Nephron (organoid): ENCODE results near the gene CPE.

Experiments used
- H3K27ac Mint-ChIP-seq, 3 experiments: 2 replicates each; pipeline ENCODE4 v1.8.0; 2020; ENCODE audit warnings: mixed read lengths in 3 of 3, mild to moderate bottlenecking in 2 of 3, moderate library complexity in 1 of 3
- H3K27me3 Mint-ChIP-seq: 2 replicates; pipeline ENCODE4 v1.8.0; 2021; ENCODE audit warnings: low read depth, mild to moderate bottlenecking, moderate library complexity, mixed read lengths
- H3K36me3 Mint-ChIP-seq: 2 replicates; pipeline ENCODE4 v1.8.0; 2020; ENCODE audit warnings: low read depth, mixed read lengths
- H3K4me1 Mint-ChIP-seq: 2 replicates; pipeline ENCODE4 v1.8.0; 2020; ENCODE audit warnings: mixed read lengths
- H3K4me3 Mint-ChIP-seq, 3 experiments: 2 replicates each; pipeline ENCODE4 v1.8.0; 2020; ENCODE audit warnings: mild to moderate bottlenecking in 3 of 3, mixed read lengths in 3 of 3, moderate library complexity in 2 of 3
- H3K9me3 Mint-ChIP-seq: 2 replicates; pipeline ENCODE4 v1.8.0; 2020; ENCODE audit warnings: mixed read lengths
- CTCF ChIP-seq, 3 experiments: fragments of 200-600 bp; sonication (generic); IDR thresholded peaks; one replicate each; pipeline ENCODE4 v1.5.0; 2021; ENCODE audit warnings: antibody characterized with exemption in 3 of 3; ENCODE audit not compliant: unreplicated experiment in 3 of 3

CPE gene

DNA sequence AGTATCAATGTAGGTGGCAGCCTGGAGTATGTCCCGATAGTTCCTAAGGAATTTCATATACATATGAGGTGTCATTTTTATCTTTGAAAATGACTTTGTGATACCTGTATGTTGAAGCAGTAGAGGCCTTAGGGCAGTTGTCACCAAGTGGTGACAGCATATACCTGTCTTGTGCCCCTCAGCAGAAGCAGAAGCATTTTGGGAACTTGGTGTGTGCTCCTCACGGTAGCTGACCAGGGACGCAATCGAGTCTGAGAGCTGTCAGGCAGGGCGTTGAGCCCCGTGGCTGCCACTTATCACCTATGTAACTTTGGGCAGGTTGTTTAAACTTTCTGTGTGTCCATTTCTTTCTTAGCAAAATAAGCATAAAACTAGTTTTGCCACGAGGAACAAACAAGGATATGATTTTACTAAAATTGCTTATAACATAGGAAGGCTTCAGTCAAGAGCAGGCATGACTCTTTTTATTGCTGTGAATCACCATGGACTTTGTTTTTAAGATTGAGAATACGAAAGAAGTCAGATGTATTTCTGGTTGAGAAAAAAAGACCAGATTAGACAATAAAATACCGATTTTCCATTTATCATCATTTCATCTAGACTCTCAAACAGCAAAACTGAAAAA lies 161.5 kb downstream of the CPE start:
- H3K27me3 Mint-ChIP-seq = peaks cover 5% of the 10 kb centered on the region
- no peaks in the 10 kb centered on the region for H3K36me3 Mint-ChIP-seq
- no peak for TF ChIP-seq CTCF (IDR thresholded peaks at IDR 0.05; ENCODE audit: unreplicated experiment in 3 of 3)
- H3K4me1 Mint-ChIP-seq = no peaks in the 10 kb centered on the region
- H3K9me3 Mint-ChIP-seq = no peaks in the 10 kb centered on the region
- no peak overlapping the region for H3K27ac Mint-ChIP-seq
- H3K4me3 Mint-ChIP-seq = no peak overlapping the region

GRCh38 chr4:165541851-165542459 lies 163.1 kb downstream of the CPE start:
- H3K27me3 Mint-ChIP-seq = peaks cover 5% of the 10 kb centered on the region
- no peaks in the 10 kb centered on the region for H3K36me3 Mint-ChIP-seq
- no peaks in the 10 kb centered on the region for H3K9me3 Mint-ChIP-seq
- no peak overlapping the region for H3K4me3 Mint-ChIP-seq
- no peaks in the 10 kb centered on the region for H3K4me1 Mint-ChIP-seq
- no peak overlapping the region for H3K27ac Mint-ChIP-seq
- no peak for TF ChIP-seq CTCF (IDR thresholded peaks at IDR 0.05; ENCODE audit: unreplicated experiment in 3 of 3)

DNA sequence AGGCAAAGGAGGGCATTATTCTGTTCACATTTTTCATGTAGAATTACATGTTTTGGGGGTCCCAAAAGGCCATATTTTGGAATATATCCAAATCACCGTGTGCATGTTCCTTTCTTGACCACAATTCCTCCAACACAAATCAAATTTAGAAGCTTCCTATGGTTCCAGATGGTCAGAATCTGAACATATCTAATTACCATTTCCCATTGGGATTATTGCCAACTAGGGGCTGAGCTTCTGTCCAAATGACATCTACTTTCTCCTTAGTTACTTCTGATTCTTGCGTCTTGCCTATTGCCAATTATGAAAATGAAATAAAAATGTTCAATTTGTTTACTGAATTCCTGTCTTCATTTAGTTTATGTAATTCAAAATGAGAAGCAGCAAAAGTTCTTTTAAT lies 163.7 kb downstream of the CPE start:
- no peaks in the 10 kb centered on the region for H3K4me1 Mint-ChIP-seq
- H3K27ac Mint-ChIP-seq = no peak overlapping the region
- no peaks in the 10 kb centered on the region for H3K36me3 Mint-ChIP-seq
- no peak overlapping the region for H3K4me3 Mint-ChIP-seq
- TF ChIP-seq CTCF (IDR thresholded peaks at IDR 0.05; ENCODE audit: unreplicated experiment in 3 of 3) = no peak
- H3K9me3 Mint-ChIP-seq = no peaks in the 10 kb centered on the region
- H3K27me3 Mint-ChIP-seq = peaks cover 5% of the 10 kb centered on the region
